ENCODE data around the gene GNAQ. TPM values are rescaled to one million over a fixed set of nuclear protein-coding genes. Genes with fewer than 3 reads are reported as not detected.

GNAQ gene
- total and polyA plus RNA-seq, 2 of the 13 experiments (the other 11 are each of a cell fraction or from before 2014, with no cell fraction given): 16.5 to 17.7 TPM

GRCh38 chr9:78029551-78030295, 1.9 kb downstream of the GNAQ start:
- in situ Hi-C loops (cut with HindIII; ENCODE audit: extremely low pct_ligation_motif_present, low pct_unique_long_range_greater_than_20kb) (loop anchor here (5.0 to 10.0 kb wide), 2 partner anchors 42 to 185 kb away; no protein-coding TSS in a partner anchor), intact Hi-C loops (cut with micrococcal nuclease; ENCODE audit: unreplicated experiment) (loop anchor here (1.0 to 10.0 kb wide), 5 partner anchors 25 to 277 kb away; partner anchors contain the start of gene PSAT1)
- 3% methylated on average over 7 of the region's 7 CpGs for WGBS (ENCODE audit: low lambda C conversion rate)
- CTCF ChIA-PET (ENCODE audit: low intra/inter-chr PET ratio, low total read pairs): no interaction called here
- no peak for TF ChIP-seq ZBTB33 (CRISPR knock-in tag; IDR thresholded peaks at IDR 0.05)
- 0 out of 2 replicates have a peak, but pooled peaks have one; percentile 16 for TF ChIP-seq ZNF263 (CRISPR knock-in tag; IDR thresholded peaks at IDR 0.05)
- 0 out of 2 replicates have a peak, but pooled peaks have one; percentile 28 for TF ChIP-seq YEATS4 (CRISPR knock-in tag; IDR thresholded peaks at IDR 0.05; ENCODE audit: borderline replicate concordance)
- TF ChIP-seq THAP7 (CRISPR knock-in tag; IDR thresholded peaks at IDR 0.05): no peak
- TF ChIP-seq ZNF264 (CRISPR knock-in tag; IDR thresholded peaks at IDR 0.05): 0 out of 2 replicates have a peak, but pooled peaks have one; percentile 16
- 0 out of 2 replicates have a peak, but pooled peaks have one; percentile 48 for TF ChIP-seq ISX (CRISPR knock-in tag; conservative IDR thresholded peaks at IDR 0.05)
- TF ChIP-seq BORCS8-MEF2B (CRISPR knock-in tag; IDR thresholded peaks at IDR 0.05): no peak
- peak overlapping the region; percentile 64 for H3K27ac ChIP-seq (ENCODE audit: extremely low read length, insufficient read depth, low read length)
- H3K4me1 ChIP-seq (ENCODE audit: insufficient read depth, low read length): peaks cover 46% of the 10 kb centered on the region
- peaks cover 63% of the 10 kb centered on the region for H3K79me2 ChIP-seq (ENCODE audit: insufficient read depth, low read length)
- H3K4me2 ChIP-seq (ENCODE audit: low read depth, low read length): peak overlapping the region; percentile 91
- peak overlapping the region; percentile 77 for H3K9ac ChIP-seq (ENCODE audit: insufficient read depth, low read depth, low read length)
- ATAC-seq (peak; percentile 25; the same call in 1 of the 3 replicates), FAIRE-seq (peak; percentile 59), DNase-seq (ENCODE audit: low spot score) (no peak)
- peak overlapping the region; percentile 81 to 89 (median 87) for H3K4me3 ChIP-seq (replicated peaks in 1 of 3; ENCODE audit: insufficient read depth in 1 of 3, low read depth in 2 of 3, low read length in 3 of 3)
- no peak overlapping the region for H2AFZ ChIP-seq (ENCODE audit: low read length)
- TSS peak; percentile 42 for BruUV-seq (replicated peaks)
- no peaks in the 10 kb centered on the region for H3K36me3 ChIP-seq (replicated peaks in 1 of 2; ENCODE audit: control insufficient read depth in 1 of 2, insufficient read depth in 2 of 2, low read length in 2 of 2)
- H3K9me3 ChIP-seq (ENCODE audit: low read length): no peaks in the 10 kb centered on the region
- H4K20me1 ChIP-seq (ENCODE audit: insufficient read depth, low read length): 0 out of 2 replicates have a peak, but pooled peaks cover 5% of the 10 kb centered on the region
- POLR2A ChIA-PET: interaction anchor here (1.1 to 1.3 kb wide), 3 partner anchors 26 to 222 kb away, joined by 3 to 4 read pairs (median 3); no protein-coding TSS in a partner anchor
- H3K27me3 ChIP-seq (ENCODE audit: control insufficient read depth in 1 of 2, insufficient read depth in 2 of 2, low read length in 2 of 2): no peaks in the 10 kb centered on the region

Data from HepG2 (cell line).